Suprapubic skin (tissue), 4 donors: ENCODE data around the gene SIGLEC6.

Source experiments
- EP300 ChIP-seq: sonication (generic); formaldehyde crosslinking; IDR thresholded peaks from one replicate; pipeline ENCODE4 v1.6.1; 2017; ENCODE audit warnings: antibody characterized with exemption
- POLR2AphosphoS5 ChIP-seq, 3 donors: sonication (generic); formaldehyde crosslinking; IDR thresholded peaks; one replicate each; pipeline ENCODE4 v1.6.1; 2017; ENCODE audit warnings: antibody characterized with exemption in 3 of 3
- TF ChIP-seq, protein P1 (sequence below), 2 donors: fragments of 200-600 bp in 1 of 2; fragments of 450-650 bp in 1 of 2; sonication (generic) in 1 of 2; IDR thresholded peaks; one replicate each; pipeline ENCODE4 v1.5.1; 2016 to 2019; ENCODE audit warnings: antibody characterized with exemption in 2 of 2, mild to moderate bottlenecking in 1 of 2, moderate library complexity in 1 of 2

- TF ChIP-seq EP300 (no peak), POLR2AphosphoS5 (IDR thresholded peaks at IDR 0.05) (no peak)
- TF ChIP-seq, protein P1, sequence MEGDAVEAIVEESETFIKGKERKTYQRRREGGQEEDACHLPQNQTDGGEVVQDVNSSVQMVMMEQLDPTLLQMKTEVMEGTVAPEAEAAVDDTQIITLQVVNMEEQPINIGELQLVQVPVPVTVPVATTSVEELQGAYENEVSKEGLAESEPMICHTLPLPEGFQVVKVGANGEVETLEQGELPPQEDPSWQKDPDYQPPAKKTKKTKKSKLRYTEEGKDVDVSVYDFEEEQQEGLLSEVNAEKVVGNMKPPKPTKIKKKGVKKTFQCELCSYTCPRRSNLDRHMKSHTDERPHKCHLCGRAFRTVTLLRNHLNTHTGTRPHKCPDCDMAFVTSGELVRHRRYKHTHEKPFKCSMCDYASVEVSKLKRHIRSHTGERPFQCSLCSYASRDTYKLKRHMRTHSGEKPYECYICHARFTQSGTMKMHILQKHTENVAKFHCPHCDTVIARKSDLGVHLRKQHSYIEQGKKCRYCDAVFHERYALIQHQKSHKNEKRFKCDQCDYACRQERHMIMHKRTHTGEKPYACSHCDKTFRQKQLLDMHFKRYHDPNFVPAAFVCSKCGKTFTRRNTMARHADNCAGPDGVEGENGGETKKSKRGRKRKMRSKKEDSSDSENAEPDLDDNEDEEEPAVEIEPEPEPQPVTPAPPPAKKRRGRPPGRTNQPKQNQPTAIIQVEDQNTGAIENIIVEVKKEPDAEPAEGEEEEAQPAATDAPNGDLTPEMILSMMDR (IDR thresholded peaks at IDR 0.05) = no peak
Measured at GRCh38 chr19:51507192-51507591, 24.3 kb downstream of the SIGLEC6 start.
